Measurements from ENCODE around the gene CSAD.

DNA sequence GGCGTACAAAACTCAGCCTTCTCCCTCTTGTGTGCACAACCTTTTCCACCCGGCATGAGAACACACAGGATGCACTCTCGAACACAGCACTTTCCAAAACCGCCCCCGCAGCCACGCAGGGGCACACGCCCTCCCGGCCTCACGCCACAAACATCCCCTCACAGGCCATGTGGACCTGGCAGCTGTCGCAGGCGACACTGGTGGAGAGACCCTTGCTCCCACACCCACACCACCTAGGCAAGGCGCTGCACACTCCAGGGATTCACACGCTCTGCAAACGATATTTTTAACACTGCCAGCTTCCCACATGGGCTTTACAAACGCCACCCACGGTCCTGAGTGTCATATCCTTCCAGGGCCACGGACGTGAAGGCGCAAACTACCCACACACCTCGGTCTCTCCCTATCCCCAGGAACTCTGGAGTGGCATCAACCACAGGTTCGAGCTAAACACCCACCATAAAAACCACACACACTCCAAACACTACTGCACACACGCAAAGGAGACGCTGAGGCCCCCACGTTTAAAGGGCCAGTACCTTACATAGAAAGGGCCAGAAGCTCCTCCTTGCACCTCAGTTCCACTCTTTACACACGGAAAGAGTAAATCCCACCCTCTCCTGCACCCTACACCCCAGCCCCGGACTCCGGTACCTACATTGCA, 38.7 kb upstream of the CSAD start:
- no peak for TF ChIP-seq GATA2 (IDR thresholded peaks at IDR 0.05; ENCODE audit: low read depth, low read length)
- TF ChIP-seq GATA3 (IDR thresholded peaks at IDR 0.05; ENCODE audit: low read depth, low read length) = no peak
